GM23338 (cell line): ENCODE data around the gene AOPEP. TPM values are rescaled to one million over a fixed set of nuclear protein-coding genes. Genes with fewer than 3 reads are reported as not detected.

Source experiments
- ATAC-seq: fragments of 200-7000 bp; cut with Tn5 transposase; 3 replicates; pipeline ENCODE4 v1.9.1; 2020
- DNase-seq: peaks from one replicate; pipeline ENCODE4 v3.0.0-alpha.2; 2015; ENCODE audit warnings: low spot score
- H2AFZ ChIP-seq: fragments of 200-600 bp; sonication (generic); 2 replicates; pipeline ENCODE4 v1.8.0; 2016; ENCODE audit warnings: antibody characterized with exemption, mild to moderate bottlenecking, moderate library complexity
- H3F3A ChIP-seq: fragments of 200-600 bp; sonication (generic); replicated peaks from 2 replicates; pipeline ENCODE4 v1.8.0; 2017; ENCODE audit warnings: antibody characterized with exemption, mixed run types, low read depth
- H3K27ac ChIP-seq: fragments of 200-600 bp; sonication (generic); 2 replicates; pipeline ENCODE4 v1.6.1; 2016; ENCODE audit warnings: low read depth
- H3K27me3 ChIP-seq: fragments of 200-600 bp; sonication (generic); 2 replicates; pipeline ENCODE4 v1.8.0; 2016; ENCODE audit warnings: mild to moderate bottlenecking, mixed run types, moderate library complexity; ENCODE audit not compliant: insufficient read depth
- H3K36me3 ChIP-seq: fragments of 200-600 bp; sonication (generic); 2 replicates; pipeline ENCODE4 v1.8.0; 2016; ENCODE audit warnings: mild to moderate bottlenecking; ENCODE audit not compliant: insufficient read depth
- H3K4me1 ChIP-seq: fragments of 200-600 bp; sonication (generic); 2 replicates; pipeline ENCODE4 v1.8.0; 2016; ENCODE audit warnings: mild to moderate bottlenecking, moderate library complexity; ENCODE audit not compliant: insufficient read depth
- H3K4me2 ChIP-seq: fragments of 200-600 bp; sonication (generic); 2 replicates; pipeline ENCODE4 v1.7.1; 2017; ENCODE audit warnings: mixed run types
- H3K4me3 ChIP-seq: fragments of 200-600 bp; sonication (generic); 2 replicates; pipeline ENCODE4 v1.6.1; 2016; ENCODE audit warnings: mixed run types
- H3K79me2 ChIP-seq: fragments of 200-600 bp; sonication (generic); replicated peaks from 2 replicates; pipeline ENCODE4 v1.8.0; 2017; ENCODE audit warnings: mild to moderate bottlenecking; ENCODE audit not compliant: insufficient read depth
- H3K9me2 ChIP-seq: fragments of 200-600 bp; sonication (generic); 2 replicates; pipeline ENCODE4 v1.8.0; 2017; ENCODE audit not compliant: insufficient read depth
- H4K20me1 ChIP-seq: fragments of 200-600 bp; sonication (generic); replicated peaks from 2 replicates; pipeline ENCODE4 v1.8.0; 2017; ENCODE audit warnings: mild to moderate bottlenecking; ENCODE audit not compliant: insufficient read depth
- H3K27ac Mint-ChIP-seq: 2 replicates; pipeline ENCODE4 v1.8.0; 2020; ENCODE audit warnings: inconsistent platforms, mild to moderate bottlenecking, moderate library complexity, mixed read lengths
- H3K27me3 Mint-ChIP-seq: 3 replicates; pipeline ENCODE4 v1.8.0; 2022; ENCODE audit warnings: low read depth, mild to moderate bottlenecking, moderate library complexity, mixed read lengths, inconsistent platforms; ENCODE audit not compliant: insufficient read depth, poor library complexity
- H3K36me3 Mint-ChIP-seq: 3 replicates; pipeline ENCODE4 v1.8.0; 2021; ENCODE audit warnings: low read depth, mild to moderate bottlenecking, inconsistent platforms, moderate library complexity, mixed read lengths
- H3K4me1 Mint-ChIP-seq: 3 replicates; pipeline ENCODE4 v1.8.0; 2020; ENCODE audit warnings: mild to moderate bottlenecking, inconsistent platforms, mixed read lengths
- H3K4me3 Mint-ChIP-seq: 3 replicates; pipeline ENCODE4 v1.8.0; 2021; ENCODE audit warnings: moderate library complexity, mild to moderate bottlenecking, inconsistent platforms, mixed read lengths
- H3K9me3 Mint-ChIP-seq: 3 replicates; pipeline ENCODE4 v1.8.0; 2020; ENCODE audit warnings: moderate library complexity, mild to moderate bottlenecking, inconsistent platforms, mixed read lengths
- CREB1 ChIP-seq: fragments of 250-450 bp; sonication (Bioruptor Pico); IDR thresholded peaks from 2 replicates; pipeline ENCODE4 v1.5.0; 2020; ENCODE audit warnings: low read depth, mild to moderate bottlenecking, moderate library complexity
- EZH2 ChIP-seq: fragments of 200-600 bp; sonication (generic); IDR thresholded peaks from one replicate; pipeline ENCODE4 v1.8.0; 2017; ENCODE audit warnings: antibody characterized with exemption, mild to moderate bottlenecking, low read depth; ENCODE audit not compliant: unreplicated experiment
- EZH2phosphoT487 ChIP-seq: fragments of 200-600 bp; sonication (generic); IDR thresholded peaks from one replicate; pipeline ENCODE4 v1.8.1; 2018; ENCODE audit warnings: antibody characterized with exemption; ENCODE audit not compliant: unreplicated experiment
- JUNB ChIP-seq: IDR thresholded peaks from one replicate; pipeline ENCODE4 v1.6.1; 2016; ENCODE audit warnings: antibody characterized with exemption; ENCODE audit not compliant: unreplicated experiment
- NANOG ChIP-seq: IDR thresholded peaks from 2 replicates; pipeline ENCODE4 v1.6.1; 2016; ENCODE audit warnings: antibody characterized with exemption, borderline replicate concordance
- POLR2AphosphoS5 ChIP-seq: IDR thresholded peaks from 2 replicates; pipeline ENCODE4 v1.6.1; 2016; ENCODE audit warnings: antibody characterized with exemption, low read depth
- STAT1 ChIP-seq: IDR thresholded peaks from one replicate; pipeline ENCODE4 v1.6.1; 2016; ENCODE audit warnings: antibody characterized with exemption; ENCODE audit not compliant: unreplicated experiment
- ZNF114 ChIP-seq: fragments of 250-450 bp; sonication (Bioruptor Pico); IDR thresholded peaks from 2 replicates; pipeline ENCODE4 v1.5.0; 2020; ENCODE audit warnings: mild to moderate bottlenecking, moderate library complexity
- ZNF331 ChIP-seq: fragments of 250-450 bp; sonication (Bioruptor Pico); IDR thresholded peaks from 2 replicates; pipeline ENCODE4 v1.5.0; 2020; ENCODE audit warnings: low read depth, mild to moderate bottlenecking, moderate library complexity
- polyA plus RNA-seq: library from polyadenylated mRNA; unstranded; fragments of >200 nt; fragmentation: Nextera tagmentation; extraction: Ambion mirVana; gene quantifications from 2 replicates; pipeline ENCODE4 v1.2.1, GENCODE V29; 2016
- total RNA-seq: library from RNA; depleted of rRNA; stranded (reverse); fragments of >200 nt; shearing (Covaris generic); gene quantifications from 2 replicates; pipeline ENCODE4 v1.2.3, GENCODE V29; 2014
- TF ChIP-seq, protein P1 (sequence below): fragments of 250-450 bp; sonication (Bioruptor Pico); IDR thresholded peaks from 2 replicates; pipeline ENCODE4 v1.5.0; 2020; ENCODE audit warnings: mild to moderate bottlenecking, moderate library complexity
- TF ChIP-seq, protein P2 (sequence below): IDR thresholded peaks from 2 replicates; pipeline ENCODE4 v1.6.1; 2016; ENCODE audit warnings: antibody characterized with exemption
- TF ChIP-seq, protein P3 (sequence below): IDR thresholded peaks from one replicate; pipeline ENCODE4 v1.6.1; 2018; ENCODE audit warnings: antibody characterized with exemption; ENCODE audit not compliant: unreplicated experiment

AOPEP gene
- total and polyA plus RNA-seq, 2 experiments from 2014 or later: 7.0 to 16.5 TPM

DNA sequence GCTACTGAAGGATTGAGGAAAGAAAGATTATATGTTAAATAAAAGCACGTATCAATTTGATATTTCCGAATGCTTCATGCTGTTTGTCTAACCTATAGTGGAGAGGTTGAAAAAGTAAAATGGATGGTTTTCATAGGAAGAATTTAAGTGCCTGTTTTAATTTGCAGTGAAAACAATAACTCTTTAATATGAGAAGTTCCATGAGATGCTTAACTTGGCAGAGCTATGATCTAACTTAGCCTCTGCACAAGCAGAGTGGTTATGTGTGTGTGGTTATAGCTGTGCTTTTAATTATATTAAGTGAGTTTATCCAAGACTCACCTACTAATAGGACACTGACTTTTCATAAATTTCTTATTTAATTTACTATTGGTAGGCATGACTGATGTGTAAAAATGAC lies 57.4 kb downstream of the AOPEP start (continued):
- TF ChIP-seq, protein P1, sequence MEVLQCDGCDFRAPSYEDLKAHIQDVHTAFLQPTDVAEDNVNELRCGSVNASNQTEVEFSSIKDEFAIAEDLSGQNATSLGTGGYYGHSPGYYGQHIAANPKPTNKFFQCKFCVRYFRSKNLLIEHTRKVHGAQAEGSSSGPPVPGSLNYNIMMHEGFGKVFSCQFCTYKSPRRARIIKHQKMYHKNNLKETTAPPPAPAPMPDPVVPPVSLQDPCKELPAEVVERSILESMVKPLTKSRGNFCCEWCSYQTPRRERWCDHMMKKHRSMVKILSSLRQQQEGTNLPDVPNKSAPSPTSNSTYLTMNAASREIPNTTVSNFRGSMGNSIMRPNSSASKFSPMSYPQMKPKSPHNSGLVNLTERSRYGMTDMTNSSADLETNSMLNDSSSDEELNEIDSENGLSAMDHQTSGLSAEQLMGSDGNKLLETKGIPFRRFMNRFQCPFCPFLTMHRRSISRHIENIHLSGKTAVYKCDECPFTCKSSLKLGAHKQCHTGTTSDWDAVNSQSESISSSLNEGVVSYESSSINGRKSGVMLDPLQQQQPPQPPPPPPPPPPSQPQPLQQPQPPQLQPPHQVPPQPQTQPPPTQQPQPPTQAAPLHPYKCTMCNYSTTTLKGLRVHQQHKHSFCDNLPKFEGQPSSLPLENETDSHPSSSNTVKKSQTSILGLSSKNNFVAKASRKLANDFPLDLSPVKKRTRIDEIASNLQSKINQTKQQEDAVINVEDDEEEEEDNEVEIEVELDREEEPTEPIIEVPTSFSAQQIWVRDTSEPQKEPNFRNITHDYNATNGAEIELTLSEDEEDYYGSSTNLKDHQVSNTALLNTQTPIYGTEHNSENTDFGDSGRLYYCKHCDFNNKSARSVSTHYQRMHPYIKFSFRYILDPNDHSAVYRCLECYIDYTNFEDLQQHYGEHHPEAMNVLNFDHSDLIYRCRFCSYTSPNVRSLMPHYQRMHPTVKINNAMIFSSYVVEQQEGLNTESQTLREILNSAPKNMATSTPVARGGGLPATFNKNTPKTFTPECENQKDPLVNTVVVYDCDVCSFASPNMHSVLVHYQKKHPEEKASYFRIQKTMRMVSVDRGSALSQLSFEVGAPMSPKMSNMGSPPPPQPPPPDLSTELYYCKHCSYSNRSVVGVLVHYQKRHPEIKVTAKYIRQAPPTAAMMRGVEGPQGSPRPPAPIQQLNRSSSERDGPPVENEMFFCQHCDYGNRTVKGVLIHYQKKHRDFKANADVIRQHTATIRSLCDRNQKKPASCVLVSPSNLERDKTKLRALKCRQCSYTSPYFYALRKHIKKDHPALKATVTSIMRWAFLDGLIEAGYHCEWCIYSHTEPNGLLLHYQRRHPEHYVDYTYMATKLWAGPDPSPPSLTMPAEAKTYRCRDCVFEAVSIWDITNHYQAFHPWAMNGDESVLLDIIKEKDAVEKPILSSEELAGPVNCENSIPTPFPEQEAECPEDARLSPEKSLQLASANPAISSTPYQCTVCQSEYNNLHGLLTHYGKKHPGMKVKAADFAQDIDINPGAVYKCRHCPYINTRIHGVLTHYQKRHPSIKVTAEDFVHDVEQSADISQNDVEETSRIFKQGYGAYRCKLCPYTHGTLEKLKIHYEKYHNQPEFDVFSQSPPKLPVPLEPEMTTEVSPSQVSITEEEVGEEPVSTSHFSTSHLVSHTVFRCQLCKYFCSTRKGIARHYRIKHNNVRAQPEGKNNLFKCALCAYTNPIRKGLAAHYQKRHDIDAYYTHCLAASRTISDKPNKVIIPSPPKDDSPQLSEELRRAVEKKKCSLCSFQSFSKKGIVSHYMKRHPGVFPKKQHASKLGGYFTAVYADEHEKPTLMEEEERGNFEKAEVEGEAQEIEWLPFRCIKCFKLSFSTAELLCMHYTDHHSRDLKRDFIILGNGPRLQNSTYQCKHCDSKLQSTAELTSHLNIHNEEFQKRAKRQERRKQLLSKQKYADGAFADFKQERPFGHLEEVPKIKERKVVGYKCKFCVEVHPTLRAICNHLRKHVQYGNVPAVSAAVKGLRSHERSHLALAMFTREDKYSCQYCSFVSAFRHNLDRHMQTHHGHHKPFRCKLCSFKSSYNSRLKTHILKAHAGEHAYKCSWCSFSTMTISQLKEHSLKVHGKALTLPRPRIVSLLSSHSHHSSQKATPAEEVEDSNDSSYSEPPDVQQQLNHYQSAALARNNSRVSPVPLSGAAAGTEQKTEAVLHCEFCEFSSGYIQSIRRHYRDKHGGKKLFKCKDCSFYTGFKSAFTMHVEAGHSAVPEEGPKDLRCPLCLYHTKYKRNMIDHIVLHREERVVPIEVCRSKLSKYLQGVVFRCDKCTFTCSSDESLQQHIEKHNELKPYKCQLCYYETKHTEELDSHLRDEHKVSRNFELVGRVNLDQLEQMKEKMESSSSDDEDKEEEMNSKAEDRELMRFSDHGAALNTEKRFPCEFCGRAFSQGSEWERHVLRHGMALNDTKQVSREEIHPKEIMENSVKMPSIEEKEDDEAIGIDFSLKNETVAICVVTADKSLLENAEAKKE (CRISPR knock-in tag): no peak

DNA sequence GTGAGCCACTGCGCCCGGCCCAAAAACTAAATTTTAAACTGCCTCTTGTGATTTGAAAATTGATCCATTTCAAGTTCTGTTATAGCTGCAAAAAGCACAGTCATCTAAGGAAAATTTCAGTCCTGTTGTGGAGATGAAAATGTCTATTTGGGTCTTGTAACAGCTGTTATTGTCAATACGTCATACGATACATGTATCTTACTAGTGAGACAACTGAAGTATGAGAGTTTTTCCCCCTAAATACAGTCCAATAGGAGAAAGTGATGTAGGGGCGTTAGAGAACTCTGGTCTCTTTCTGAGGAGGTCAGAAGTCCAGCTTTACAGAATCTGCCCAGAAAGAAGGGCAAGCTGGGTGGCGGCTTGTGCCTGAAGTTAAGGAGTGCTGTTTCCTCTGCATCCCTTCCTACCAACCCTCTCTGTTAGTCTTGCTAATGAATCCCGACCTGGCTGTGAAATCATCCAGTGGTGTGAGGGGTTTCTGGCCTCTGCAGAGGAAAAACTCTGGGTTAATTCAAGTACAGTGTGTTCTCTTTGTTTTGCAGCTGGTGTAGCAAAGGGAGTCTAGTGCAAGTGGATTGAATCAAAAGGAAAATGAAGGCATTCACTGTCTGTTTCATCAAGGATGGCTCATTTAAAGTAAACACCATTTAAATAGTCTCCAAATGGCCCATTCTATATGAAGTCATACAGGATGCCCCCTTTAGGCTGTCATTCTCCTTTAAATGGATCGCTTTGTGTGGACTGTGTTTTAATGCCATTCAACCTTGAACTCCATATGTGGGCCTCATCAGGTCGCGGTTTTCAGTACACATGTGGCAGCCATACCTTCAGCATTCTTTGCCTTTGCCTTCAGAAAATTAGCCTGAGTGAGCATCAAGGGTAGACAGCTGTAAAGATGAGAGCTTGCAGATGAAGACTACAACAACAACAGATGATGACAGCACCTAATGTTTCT lies 59.0 kb downstream of the AOPEP start:
- Histone ChIP-seq H3K79me2 (no peaks in the 10 kb centered on the region), H2AFZ (no peak overlapping the region), H3K27me3 (no peaks in the 10 kb centered on the region), H4K20me1 (no peaks in the 10 kb centered on the region), H3K27ac (no peak overlapping the region), H3K9me2 (no peaks in the 10 kb centered on the region), H3K4me1 (no peaks in the 10 kb centered on the region), H3K36me3 (no peaks in the 10 kb centered on the region), H3K4me2 (no peak overlapping the region), H3K4me3 (no peak overlapping the region), H3F3A (no peaks in the 10 kb centered on the region)
- Mint-ChIP-seq H3K27me3 (peaks cover 3% of the 10 kb centered on the region), H3K9me3 (no peaks in the 10 kb centered on the region), H3K36me3 (no peaks in the 10 kb centered on the region), H3K4me1 (peaks cover 11% of the 10 kb centered on the region), H3K27ac (no peak overlapping the region), H3K4me3 (no peak overlapping the region)
- DNase-seq: no peak
- ATAC-seq: no peak
- TF ChIP-seq, protein P2, sequence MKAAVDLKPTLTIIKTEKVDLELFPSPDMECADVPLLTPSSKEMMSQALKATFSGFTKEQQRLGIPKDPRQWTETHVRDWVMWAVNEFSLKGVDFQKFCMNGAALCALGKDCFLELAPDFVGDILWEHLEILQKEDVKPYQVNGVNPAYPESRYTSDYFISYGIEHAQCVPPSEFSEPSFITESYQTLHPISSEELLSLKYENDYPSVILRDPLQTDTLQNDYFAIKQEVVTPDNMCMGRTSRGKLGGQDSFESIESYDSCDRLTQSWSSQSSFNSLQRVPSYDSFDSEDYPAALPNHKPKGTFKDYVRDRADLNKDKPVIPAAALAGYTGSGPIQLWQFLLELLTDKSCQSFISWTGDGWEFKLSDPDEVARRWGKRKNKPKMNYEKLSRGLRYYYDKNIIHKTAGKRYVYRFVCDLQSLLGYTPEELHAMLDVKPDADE: no peak
- TF ChIP-seq STAT1 (no peak), NANOG (no peak), EZH2phosphoT487 (no peak), EZH2 (no peak), ZNF114 (CRISPR knock-in tag) (no peak), POLR2AphosphoS5 (no peak), CREB1 (no peak), ZNF331 (CRISPR knock-in tag) (no peak), JUNB (no peak)
- TF ChIP-seq, protein P3, sequence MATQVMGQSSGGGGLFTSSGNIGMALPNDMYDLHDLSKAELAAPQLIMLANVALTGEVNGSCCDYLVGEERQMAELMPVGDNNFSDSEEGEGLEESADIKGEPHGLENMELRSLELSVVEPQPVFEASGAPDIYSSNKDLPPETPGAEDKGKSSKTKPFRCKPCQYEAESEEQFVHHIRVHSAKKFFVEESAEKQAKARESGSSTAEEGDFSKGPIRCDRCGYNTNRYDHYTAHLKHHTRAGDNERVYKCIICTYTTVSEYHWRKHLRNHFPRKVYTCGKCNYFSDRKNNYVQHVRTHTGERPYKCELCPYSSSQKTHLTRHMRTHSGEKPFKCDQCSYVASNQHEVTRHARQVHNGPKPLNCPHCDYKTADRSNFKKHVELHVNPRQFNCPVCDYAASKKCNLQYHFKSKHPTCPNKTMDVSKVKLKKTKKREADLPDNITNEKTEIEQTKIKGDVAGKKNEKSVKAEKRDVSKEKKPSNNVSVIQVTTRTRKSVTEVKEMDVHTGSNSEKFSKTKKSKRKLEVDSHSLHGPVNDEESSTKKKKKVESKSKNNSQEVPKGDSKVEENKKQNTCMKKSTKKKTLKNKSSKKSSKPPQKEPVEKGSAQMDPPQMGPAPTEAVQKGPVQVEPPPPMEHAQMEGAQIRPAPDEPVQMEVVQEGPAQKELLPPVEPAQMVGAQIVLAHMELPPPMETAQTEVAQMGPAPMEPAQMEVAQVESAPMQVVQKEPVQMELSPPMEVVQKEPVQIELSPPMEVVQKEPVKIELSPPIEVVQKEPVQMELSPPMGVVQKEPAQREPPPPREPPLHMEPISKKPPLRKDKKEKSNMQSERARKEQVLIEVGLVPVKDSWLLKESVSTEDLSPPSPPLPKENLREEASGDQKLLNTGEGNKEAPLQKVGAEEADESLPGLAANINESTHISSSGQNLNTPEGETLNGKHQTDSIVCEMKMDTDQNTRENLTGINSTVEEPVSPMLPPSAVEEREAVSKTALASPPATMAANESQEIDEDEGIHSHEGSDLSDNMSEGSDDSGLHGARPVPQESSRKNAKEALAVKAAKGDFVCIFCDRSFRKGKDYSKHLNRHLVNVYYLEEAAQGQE: no peak
